HG03457 (cell line): ENCODE measurements around the gene SFXN1.
"Not testable (repeated sequence)": the region's sequence is repeated elsewhere in the genome, so short reads cannot be mapped to it uniquely, and the experiment has no call there.

Source experiments
- ATAC-seq: cut with Tn5 transposase; IDR thresholded peaks from one replicate; pipeline ENCODE4 v1.9.1; 2021; ENCODE audit warnings: moderate number of reproducible peaks; ENCODE audit not compliant: unreplicated experiment

Gene SFXN1, protein sequence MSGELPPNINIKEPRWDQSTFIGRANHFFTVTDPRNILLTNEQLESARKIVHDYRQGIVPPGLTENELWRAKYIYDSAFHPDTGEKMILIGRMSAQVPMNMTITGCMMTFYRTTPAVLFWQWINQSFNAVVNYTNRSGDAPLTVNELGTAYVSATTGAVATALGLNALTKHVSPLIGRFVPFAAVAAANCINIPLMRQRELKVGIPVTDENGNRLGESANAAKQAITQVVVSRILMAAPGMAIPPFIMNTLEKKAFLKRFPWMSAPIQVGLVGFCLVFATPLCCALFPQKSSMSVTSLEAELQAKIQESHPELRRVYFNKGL

DNA sequence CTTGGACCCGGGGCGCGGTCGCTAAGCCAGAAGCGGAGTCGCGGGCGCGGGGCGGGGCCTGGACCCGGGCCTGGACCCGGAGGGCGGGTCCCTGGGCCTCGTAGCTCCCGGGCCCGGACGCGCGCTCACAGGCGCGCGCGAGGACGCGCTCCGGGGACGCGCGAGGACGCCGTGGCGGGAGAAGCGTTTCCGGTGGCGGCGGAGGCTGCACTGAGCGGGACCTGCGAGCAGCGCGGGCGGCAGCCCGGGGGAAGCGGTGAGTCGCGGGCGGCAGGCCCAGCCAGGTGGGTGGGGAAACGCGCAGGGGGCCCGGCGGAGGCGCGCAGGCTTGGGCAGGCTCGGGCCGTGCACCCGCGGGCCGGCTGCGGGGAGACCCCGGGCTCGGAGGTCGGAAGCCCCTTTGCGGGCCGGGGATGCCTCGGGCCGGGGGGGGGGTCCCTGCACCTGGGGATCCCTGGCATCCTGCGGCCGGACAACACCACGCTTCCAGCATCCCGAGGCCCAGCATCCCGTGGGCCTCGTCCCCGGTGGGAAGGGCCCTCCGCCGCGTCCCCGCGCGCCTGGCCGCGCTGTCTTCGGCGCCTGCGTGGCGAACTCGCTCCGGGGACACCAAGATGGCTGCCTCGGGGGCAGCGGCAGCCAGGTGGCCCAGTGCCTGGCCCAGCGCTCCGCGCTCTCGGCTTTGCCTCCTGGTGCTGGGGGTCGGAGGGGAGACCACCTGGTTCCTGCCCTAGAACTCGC, at the start of gene SFXN1:
Gene SFXN1, plus strand, starts transcription at position 177 of the 741 bp plus-strand sequence. CDS start 13,544 bp downstream, outside the sequence.
- peak; percentile 89 for ATAC-seq

DNA sequence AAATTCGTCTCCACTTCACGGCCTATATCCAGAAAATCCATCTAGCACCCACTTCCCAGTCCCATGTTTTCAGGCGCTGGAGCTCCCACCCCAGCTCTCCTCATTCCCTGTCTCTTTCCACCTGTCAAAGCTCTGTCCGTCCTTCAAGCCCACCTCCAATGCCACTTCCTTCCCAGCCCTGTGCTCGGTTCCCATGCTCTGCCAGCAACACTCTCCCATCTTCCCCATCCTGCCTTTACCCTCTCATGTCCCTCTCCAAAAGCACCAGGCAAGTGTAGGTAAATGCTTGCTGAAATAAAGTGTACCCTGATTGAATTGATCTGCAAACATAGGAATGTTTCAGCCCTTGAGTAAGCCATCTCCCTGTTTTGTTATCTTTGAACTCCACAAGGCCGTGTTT, 43.6 kb upstream of the SFXN1 start:
- no peak for ATAC-seq

DNA sequence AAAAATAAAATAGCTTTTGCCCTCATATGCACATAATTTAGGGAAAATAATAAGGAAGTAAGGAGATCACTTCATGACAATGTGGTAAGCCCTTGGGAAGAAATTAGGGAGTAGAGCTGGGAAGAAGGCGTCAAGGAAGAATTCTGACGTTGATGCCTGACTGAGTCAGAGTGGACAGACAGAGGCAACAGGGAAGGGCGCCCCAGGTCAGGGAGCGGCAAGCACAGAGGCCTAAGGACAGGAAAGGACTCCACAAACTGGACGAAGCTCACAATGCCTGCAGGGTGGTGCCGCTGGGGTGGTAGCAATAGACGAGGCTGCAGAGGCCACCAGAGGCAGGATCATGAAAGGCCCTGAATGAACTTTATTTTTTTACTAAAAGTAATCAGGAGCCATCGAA, 42.0 kb upstream of the SFXN1 start:
- no peak for ATAC-seq

DNA sequence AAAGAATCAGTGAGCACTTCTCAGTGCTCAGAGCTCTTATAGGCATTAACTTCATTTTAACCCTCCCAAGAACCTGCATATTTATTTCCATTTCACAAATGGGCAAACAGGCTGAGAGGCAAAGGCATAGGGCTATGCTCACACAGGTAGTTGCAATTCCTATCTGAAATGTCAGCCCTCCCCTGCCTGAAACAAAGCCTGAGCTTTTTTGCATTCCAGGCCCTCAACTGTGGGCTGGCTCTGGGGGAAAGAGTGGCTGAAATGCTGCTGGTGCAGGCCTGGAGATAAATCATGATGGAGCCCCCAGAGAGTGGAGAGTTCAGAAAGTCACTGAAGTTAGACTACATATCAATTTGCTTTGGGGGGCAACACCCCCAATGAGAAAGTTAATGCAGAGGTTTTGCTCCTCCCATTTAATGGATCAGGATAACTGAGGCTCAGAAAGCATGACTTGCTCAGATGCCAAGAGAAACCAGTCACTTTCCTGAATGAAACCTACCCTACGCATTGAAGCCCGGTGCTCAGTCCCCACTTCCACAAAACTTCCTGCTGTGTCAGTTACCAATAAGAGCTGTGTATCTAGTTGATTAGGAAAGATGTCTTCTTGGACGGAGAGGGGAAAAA, 40.0 kb upstream of the SFXN1 start:
- ATAC-seq = no peak

DNA sequence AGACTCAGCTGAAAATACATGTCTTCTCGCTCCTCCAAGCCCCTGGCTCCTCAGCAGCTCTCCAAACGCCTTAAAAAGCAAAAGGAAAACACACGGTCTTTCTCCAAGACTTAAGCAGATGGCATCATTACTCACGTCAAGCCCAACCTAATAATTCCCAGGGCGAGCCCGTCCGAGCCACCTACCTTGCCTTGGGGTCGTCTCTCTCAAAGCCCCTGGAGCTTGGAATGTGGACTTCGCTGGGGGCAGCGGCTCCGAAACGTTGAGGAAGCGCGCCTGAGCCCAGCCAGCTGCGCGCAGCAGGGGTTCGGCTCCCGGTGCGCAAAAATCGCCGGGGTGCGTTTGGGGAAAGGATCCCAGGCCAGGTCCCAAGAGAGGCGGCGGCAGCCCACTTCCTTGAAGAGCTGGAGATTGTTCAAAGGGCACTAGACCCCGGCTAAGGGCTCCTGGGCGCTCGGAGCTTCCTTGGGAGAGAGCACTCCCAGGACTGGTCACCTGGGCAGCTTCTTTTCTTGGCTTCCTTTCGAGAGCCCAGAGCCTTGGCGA, 34.8 kb upstream of the SFXN1 start:
- no peak for ATAC-seq

DNA sequence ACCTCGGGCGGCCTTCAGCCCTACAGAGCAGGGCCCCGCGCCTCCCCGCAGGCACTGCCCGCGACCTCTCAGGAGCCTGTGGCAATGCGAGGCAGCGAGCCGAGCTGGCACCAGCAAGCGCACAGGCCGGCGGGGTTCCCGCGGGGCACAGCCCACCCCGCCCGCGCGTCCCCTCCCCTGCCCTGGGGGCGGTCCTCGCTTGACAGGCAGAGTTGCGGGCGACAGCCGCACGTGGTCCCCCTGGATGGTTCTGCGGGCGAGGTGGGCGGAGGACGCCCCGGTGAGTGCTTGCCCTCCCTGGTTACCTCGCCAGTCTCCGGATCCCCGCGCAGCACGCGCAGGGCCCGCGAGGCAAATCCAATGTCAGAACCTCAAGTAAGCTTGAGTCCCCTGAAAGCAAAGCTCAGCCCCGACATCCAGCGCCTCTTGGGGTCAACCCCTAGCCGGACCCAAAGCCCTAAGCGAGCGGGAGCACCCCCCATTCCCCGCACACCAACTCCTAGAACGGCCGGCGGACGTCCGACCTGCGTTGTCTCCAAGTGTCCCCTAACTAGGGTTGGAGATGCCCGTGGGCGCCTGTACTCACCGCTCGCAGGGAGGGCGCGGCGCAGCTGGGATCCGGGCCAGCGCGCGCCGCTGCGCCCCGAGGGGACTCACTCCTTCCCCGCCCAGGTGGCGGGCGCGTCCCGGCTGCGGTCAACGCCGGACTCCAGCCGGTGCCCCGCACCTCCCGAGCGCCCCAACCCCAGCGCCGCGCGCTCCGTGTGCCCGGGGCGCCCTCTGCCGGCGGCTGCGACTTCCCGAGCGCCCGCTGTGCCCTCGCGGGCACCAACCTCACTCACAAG, 34.1 kb upstream of the SFXN1 start, which contains the start of gene DRD1:
Gene DRD1, minus strand, starts transcription at position 123 of the 845 bp plus-strand sequence. CDS start 1,083 bp downstream, outside the sequence.
- ATAC-seq = no peak

DNA sequence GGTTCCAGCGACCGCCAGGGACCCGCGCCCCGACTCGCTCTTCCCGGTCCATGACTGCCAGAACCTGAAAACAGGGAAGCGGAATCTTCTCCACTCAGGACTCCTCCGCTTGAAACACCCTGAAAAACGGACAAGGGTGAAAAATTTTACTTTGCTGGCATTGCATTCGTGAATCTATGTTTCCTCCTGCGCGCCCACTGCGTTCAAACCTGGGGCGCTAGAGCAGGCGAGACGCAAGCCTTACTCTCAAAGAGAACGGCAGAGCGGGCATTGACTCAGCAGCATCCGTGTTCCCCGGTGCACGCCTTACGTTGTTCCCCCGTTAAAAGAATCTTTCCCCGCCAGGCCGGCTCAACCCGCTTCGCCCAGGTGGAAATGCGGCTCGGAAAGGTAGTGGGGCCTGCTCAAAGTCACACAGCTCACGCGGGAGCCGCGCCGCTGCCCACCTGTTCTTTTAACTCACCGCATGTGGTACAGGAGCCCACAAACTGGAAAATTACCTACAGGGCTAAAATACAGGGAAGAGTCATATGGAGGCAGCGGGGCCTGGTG, 33.4 kb upstream of the SFXN1 start:
- no peak for ATAC-seq

DNA sequence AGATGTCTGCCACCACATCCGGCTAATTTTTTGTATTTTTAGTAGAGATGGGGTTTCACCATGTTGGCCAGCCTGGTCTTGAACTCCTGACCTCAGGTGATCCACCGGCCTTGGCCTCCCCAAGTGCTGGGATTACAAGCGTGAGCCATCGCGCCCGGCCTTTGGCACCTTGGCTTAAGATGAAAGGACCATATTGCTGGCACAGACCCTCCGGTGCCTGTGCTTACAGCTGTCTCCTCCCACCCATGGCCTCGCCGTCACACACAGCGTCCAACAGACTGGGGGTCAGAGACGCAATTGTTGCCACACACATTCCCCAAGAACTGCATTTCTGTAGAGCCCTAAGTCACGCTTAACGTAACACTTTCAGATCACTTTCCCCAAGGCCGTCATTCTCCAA, 32.0 kb upstream of the SFXN1 start:
- ATAC-seq = not testable (repeated sequence)

DNA sequence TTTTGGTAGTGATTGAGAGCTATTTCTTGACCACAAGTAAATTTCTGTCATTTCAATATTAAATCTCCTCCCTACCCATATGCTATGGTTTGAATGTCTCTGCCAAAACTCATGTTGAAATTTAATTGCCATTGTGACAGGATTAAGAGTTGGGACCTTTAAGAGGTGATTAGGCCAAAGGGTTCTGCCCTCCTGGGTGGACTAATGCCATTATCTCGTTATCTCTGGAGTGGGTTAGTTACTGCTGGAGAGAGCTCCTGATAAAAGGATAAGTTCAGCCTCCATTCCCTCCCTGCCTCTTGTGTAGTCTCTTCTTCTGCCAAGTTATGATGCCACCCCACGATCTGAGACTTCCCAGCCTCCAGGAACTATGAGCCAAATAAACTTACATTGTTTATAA, 30.8 kb upstream of the SFXN1 start:
- no peak for ATAC-seq

DNA sequence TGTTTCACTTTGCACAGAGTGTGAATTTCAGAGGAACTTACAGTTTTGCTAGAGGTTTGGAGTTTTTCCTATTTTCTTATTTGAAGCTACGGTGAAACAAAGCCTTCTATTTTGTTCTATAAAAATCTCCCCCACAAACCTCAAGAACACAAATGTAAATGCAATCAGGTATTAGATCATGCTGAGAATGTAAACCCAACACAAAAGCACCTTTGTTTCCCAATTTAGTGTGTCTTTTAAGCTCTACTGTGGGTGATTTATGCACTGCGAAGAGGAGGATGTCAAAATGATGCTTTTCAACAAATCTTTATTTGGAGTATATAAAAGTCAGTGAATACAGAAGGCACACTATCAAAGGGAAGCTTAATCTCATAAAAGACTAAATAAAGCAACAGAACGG, 30.1 kb upstream of the SFXN1 start:
- ATAC-seq = no peak

DNA sequence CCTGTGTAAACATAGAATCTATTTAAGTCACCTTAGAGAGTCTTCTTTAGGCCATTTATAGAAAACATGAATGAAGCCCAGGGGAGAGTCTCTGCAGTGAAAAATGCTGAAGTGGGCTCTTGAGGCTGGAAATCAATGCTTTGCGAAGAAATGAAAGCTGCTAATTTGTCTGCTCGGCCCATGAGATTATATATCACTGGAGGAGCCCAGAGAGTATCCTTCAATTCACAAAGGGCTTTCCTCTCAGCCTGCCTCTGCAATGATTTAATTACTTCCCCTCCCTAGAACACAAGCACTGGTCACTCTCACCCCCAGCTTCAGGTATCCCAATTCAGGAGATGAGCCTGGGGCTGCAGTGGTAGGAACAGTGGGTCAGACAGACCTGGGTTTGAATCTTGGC, 26.2 kb upstream of the SFXN1 start:
- ATAC-seq = no peak

DNA sequence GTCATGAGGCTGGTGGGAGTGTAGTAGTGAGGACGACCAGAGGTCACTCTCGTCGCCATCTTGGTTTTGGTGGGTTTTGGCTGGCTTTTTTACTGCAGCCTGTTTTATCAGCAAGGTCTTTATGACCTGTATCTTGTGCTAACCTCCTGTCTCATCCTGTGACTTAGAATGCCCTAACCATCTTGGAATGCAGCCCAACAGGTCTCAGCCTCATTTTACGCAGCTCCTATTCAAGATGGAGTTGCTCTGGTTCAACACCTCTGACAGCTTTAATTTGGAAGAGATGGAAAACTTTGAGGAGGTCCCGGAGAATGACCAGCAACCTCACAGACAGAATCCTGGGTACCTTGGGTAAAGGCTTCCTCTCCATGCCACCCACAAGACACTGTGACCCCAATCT, 24.0 kb upstream of the SFXN1 start:
- ATAC-seq = not testable (repeated sequence)

DNA sequence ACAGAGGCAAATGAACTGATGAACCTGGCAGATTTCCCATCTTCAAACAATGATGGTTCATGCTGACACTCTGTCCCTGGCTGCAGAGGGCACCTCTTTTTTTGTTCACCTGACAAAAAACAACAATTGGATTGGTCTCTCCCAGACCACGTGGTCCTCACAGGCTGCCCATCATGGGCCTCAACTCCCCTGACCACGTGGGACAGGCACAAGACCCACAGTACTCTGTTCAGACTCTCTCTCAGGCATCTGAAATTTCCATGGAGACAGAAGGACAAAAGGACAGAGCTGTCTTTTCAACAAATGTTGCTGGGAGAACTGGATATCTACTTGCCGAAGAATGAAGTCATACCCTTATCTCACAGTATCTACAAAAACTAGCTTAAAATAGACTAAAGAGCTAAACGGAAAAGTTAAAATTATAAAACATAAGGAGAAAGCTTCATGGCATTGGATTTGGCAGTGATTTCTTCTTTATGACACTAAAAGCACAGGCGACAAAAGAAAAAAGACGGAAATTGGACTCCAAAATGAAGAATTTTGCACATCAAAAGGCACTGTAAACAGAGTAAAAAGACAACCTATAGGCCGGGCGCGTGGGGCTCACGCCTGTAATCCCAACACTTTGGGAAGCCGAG, 22.1 kb upstream of the SFXN1 start:
- ATAC-seq = no peak

DNA sequence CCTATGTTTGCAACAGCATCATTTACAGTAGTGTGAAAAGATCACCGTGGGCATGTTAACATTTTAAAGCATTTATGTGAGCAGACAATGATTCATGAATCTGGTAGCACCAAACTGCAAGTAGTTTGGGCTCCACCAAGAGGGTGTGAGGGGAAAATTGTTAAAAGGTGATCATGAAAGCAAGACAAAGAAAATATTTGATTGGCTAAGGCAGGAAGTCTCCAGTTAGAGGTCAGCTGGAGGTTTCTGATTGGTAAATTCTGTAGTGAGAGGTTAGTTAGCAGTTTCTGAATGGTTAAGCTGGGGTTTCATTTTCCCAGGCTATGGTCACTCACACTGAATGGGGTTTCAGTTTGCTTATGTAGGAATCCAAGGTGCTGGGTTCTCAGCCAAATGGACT, 20.9 kb upstream of the SFXN1 start:
- peak; percentile 86 for ATAC-seq

DNA sequence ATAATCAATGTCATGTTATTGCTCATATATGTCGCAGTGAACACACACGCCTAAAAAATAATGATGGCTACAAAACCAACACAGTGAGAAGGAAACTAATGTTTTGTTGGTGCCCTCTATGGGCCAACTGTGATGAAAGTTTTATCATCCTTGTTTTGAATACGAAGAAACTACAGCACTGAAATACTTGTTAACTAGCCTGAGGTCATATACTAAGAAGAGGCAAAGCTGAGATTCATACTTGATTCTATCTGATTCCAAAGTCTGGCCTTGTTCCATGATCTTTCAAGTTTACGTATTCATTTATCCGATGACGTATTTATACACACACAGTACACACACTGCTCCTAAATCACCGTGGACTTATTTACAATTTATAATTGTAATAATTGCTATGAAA, 18.2 kb upstream of the SFXN1 start:
- ATAC-seq = no peak

DNA sequence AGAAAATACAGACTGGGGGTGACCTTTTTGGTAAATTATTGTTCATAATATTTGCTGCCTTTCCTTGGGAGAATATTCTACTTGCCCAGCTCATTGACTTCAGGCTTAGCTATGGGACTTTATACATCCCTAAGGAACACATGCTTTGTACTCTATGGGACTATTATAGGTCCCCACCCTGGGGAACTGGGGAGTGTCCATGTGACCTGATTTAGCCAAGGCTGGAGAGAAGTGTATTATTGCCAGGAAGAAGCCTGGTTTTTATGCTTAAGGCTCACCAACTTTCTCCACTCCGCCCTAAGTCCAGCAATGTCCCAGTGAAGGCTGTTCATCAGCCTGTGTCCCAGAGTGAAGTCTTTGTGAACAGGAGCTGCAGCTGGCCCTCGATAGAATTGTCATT, 17.8 kb upstream of the SFXN1 start:
- no peak for ATAC-seq

DNA sequence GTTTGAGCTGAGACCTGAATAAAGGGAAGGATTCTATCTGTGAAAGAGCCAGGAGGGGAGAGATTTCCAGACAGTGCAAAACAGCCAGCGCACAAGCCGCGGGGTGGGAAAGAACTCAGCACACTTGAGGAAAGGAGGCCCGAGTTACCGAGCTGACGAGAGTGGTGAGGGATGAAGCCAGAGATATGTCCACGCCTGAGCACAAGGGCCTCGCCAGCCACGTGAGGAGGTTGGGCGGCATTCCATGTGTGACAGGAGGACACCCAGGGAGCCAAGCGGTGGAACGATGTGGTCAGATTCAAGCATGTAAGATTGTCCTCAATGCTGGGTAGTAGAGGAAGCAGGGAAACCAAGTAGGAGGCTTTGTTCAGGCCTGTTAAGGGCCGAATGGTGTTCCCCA, 17.0 kb upstream of the SFXN1 start:
- no peak for ATAC-seq

DNA sequence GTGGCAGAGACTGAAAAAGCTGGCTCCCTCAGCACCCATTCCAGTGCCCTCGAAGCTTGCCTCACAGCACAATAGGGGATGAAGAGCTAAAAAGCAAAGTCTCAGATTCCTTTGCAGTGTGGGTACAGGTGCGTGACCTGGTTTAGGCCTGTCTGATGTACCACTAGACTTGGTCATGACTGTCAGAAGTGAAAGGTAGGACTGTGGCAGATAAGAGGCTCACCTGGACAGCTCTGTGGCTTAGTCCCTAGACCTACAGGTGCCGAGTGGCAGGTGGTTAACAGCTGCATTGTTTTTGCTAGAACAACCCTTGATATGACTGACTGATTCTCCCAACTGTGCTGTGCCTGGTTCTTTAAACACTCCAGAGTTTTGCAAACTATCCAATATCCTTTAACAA, 14.7 kb upstream of the SFXN1 start:
- ATAC-seq = no peak

DNA sequence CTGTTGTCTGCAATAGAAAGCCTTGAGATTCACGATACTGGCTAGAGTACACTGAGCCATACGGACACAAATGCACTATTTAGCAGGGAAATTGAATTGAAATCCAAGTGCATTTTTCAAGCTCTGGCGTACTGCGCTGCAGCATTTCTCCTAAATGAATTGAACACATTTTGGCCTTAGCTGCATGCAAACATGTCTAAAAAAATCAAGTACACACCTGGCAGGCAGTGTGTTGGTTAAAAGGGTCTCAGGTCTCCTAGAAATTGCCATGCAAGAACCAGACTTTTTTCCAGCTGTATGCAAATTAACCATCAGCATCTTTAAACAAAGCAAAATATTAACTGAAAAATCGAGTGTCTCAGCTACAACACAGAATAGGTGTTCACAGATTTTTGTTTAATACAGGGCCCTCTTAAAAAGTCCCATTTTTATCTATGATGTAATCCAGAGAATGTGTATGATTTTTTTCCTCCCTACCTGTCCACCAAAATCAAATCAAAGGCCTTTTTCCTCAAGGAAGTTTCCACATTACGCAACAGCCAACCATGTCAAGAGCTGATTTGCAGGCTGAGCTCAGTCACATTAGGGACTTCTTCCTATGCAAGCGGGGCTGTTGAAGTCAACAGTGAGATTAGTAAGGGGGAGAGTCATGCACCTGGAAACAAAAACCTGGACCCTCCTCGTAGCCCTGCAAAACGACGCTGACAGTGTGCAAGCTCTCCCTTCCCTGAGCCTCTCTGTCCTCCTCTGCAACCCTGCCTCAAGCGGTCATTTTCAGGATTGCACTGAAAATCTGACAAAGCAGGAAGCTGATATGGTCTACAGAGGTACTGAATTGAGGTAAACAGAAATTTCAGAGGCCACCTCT, 14.1 kb upstream of the SFXN1 start:
- peak; percentile 89 for ATAC-seq
